ENCODE results near the gene SOD2. TPM values are rescaled to one million over a fixed set of nuclear protein-coding genes. Genes with fewer than 3 reads are reported as not detected.
"Not testable (repeated sequence)": the region's sequence is repeated elsewhere in the genome, so short reads cannot be mapped to it uniquely, and the experiment has no call there.

Gene SOD2
- total RNA-seq (ENCODE audit: low replicate concordance) = 78.1 and 100 TPM in 2 replicates
- long read RNA-seq, full-length matches to known transcripts = 18 of 21 reads
- long read RNA-seq, partial matches to known transcripts = 1 of 21 reads
- long read RNA-seq, other reads (novel, unspliced or antisense) = 2 of 21 reads

- Mint-ChIP-seq H3K4me1 (ENCODE audit: unreplicated experiment) (peaks cover 21% of the 10 kb centered on the region), H3K27me3 (no peaks in the 10 kb centered on the region)
- no peak for TF ChIP-seq CTCF (conservative IDR thresholded peaks at IDR 0.05)
Observed at GRCh38 chr6:159693128-159693893, at the start of gene SOD2. Gene SOD2 (minus strand): TSS chr6:159693241. CDS start chr6:159693167, 74 bp downstream.

DNA sequence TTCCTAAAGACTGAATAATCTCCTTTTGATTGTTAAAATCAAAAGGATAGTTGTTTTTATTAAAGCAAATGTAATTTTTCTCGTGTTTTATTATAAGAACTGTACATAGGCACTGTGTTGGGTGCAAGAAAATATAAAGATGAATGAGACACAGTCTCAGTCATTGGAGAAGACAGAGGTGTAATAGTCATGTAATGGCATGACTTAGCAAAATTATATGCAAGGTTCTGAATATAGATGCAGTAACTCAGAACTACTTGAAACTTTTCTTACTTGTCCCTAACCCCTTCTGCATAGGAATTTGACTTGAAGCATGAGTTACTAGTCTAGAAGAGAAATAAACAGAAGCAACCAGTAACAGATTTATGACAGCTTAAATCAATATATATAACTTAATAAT lies 49.1 kb upstream of the SOD2 start:
- no peak for DNase-seq (ENCODE audit: extremely low spot score, unreplicated experiment)
- no peaks in the 10 kb centered on the region for H3K27me3 Mint-ChIP-seq

More at GRCh38 chr6:159693128-159693893, at the start of gene SOD2:
- H3K4me3 Mint-ChIP-seq = peak within 1 kb of the TSS; percentile 95
- H3K36me3 Mint-ChIP-seq = peaks cover 11% of the 10 kb centered on the region
- DNase-seq (ENCODE audit: extremely low spot score, unreplicated experiment) = peak; percentile 88
- H3K9me3 Mint-ChIP-seq = no peaks in the 10 kb centered on the region
- peak within 1 kb of the TSS; percentile 91 for H3K27ac Mint-ChIP-seq

DNA sequence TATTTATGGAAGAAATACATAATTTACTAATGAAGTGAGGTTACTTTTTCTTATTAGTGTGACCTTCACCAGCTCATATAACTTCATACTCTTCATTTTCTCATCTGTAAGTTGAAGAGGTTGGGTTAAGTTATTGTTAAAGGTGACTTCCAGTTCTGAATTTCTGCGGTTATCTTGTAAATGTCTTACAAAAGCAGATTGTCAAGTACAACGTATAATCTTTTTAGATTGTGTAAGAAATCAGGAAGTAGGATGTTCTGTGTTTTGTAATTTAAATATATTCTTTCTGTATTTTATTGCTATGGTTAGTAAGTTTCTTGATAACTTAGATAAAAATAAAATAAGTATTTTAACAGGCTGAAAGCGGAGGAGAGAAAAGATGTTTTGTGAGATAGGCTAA lies 46.3 kb upstream of the SOD2 start:
- peaks cover 21% of the 10 kb centered on the region for H3K36me3 Mint-ChIP-seq
- peaks cover 7% of the 10 kb centered on the region for H3K4me1 Mint-ChIP-seq (ENCODE audit: unreplicated experiment)
- no peaks in the 10 kb centered on the region for H3K27me3 Mint-ChIP-seq
- no peak overlapping the region for H3K27ac Mint-ChIP-seq
- DNase-seq (ENCODE audit: extremely low spot score, unreplicated experiment) = no peak
- H3K4me3 Mint-ChIP-seq = no peak overlapping the region
- H3K9me3 Mint-ChIP-seq = no peaks in the 10 kb centered on the region
- no peak for TF ChIP-seq CTCF (conservative IDR thresholded peaks at IDR 0.05)

More for the DNA sequence above, 49.1 kb upstream of the SOD2 start:
- no peak for TF ChIP-seq CTCF (conservative IDR thresholded peaks at IDR 0.05)
- H3K9me3 Mint-ChIP-seq = no peaks in the 10 kb centered on the region
- H3K4me1 Mint-ChIP-seq (ENCODE audit: unreplicated experiment) = peaks cover 7% of the 10 kb centered on the region
- H3K36me3 Mint-ChIP-seq = peaks cover 37% of the 10 kb centered on the region
- no peak overlapping the region for H3K4me3 Mint-ChIP-seq
- no peak overlapping the region for H3K27ac Mint-ChIP-seq

DNA sequence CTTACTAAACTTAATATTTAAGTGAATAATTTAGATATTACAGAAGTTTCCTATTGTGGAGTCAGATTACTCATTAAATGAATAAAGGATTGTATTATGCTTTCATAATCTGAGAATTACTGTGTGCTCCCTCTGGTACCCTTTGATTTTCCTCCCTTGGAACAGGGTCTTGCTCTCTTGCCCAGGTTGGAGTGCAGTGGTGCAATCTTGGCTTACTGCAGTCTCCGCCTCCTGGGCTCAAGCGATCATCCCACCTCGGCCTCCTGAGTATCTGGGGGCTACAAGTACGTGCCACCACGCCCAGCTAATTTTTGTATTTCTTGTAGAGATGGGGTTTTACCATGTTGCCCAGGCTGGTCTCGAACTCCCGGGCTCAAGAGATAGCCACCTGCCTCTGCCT lies 43.9 kb upstream of the SOD2 start:
- TF ChIP-seq CTCF (conservative IDR thresholded peaks at IDR 0.05) = no peak
- Mint-ChIP-seq H3K4me1 (ENCODE audit: unreplicated experiment) (peaks cover 7% of the 10 kb centered on the region), H3K9me3 (no peaks in the 10 kb centered on the region), H3K4me3 (no peak overlapping the region), H3K27ac (no peak overlapping the region), H3K36me3 (peaks cover 12% of the 10 kb centered on the region), H3K27me3 (no peaks in the 10 kb centered on the region)
- no peak for DNase-seq (ENCODE audit: extremely low spot score, unreplicated experiment)

DNA sequence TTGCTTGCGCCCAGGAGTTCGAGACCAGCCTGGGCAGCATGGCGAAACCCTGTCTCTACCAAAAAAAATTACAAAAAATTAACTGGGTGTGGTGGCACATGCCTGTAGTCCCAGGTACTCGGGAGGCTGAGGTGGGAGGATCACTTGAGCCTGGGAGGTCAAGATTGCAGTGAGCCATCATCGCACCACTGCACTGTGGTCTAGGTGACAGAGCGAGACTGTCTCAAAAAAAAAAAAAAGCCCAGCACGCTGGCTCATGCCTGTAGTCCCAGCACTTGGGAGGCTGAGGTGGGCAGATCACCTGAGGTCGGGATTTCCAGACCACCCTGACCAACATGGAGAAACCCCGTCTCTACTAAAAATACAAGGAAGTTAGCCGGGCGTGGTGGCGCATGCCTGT lies 40.4 kb upstream of the SOD2 start:
- not testable (repeated sequence) for H3K4me3 Mint-ChIP-seq; H3K36me3 Mint-ChIP-seq; H3K27ac Mint-ChIP-seq; DNase-seq (ENCODE audit: extremely low spot score, unreplicated experiment); H3K27me3 Mint-ChIP-seq; H3K9me3 Mint-ChIP-seq
- peaks cover 11% of the 10 kb centered on the region for H3K4me1 Mint-ChIP-seq (ENCODE audit: unreplicated experiment)

- H3K27me3 Mint-ChIP-seq; DNase-seq (ENCODE audit: extremely low spot score, unreplicated experiment); H3K36me3 Mint-ChIP-seq; H3K4me3 Mint-ChIP-seq; H3K9me3 Mint-ChIP-seq; H3K27ac Mint-ChIP-seq: not testable (repeated sequence)
- H3K4me1 Mint-ChIP-seq (ENCODE audit: unreplicated experiment) = peaks cover 11% of the 10 kb centered on the region
Observed at GRCh38 chr6:159732550-159732949, 39.5 kb upstream of the SOD2 start.

Data from type B pancreatic cell (in vitro differentiated cells).